ENCODE results near the gene ST8SIA6. TPM values are rescaled to one million over a fixed set of nuclear protein-coding genes. Genes with fewer than 3 reads are reported as not detected.

ST8SIA6 gene
- total RNA-seq, 2 donors from 2014 or later = 0.33 to 1.1 TPM

DNA sequence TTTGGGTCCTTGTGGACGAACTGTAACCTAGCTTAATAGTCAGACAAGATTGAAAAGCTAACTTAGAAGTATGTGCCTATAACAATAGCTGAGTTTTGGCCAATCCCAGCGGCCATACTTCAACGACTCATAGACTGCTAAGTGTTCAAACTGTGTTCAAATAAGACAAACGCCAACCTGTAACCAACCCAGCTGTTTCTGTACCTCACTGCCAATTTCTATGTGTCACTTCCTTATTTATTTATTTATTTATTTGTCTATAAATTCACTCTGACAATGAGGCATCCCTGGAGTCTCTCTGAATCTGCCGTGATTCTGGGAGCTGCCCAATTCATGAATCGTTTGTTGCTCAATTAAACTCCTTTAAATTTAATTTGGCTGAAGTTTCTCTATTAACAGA is 21.7 kb downstream of the ST8SIA6 start:
- Mint-ChIP-seq H3K4me3 (no peak overlapping the region), H3K27me3 (ENCODE audit: insufficient read depth) (peaks cover 17% of the 10 kb centered on the region), H3K4me1 (peaks cover 21% of the 10 kb centered on the region), H3K9me3 (peaks cover 10% of the 10 kb centered on the region), H3K27ac (no peak overlapping the region), H3K36me3 (ENCODE audit: low read depth) (no peaks in the 10 kb centered on the region)
- Histone ChIP-seq H3K9me3 (ENCODE audit: control insufficient read depth, low read length) (peaks cover 10% of the 10 kb centered on the region), H3K4me3 (ENCODE audit: low read length) (no peak overlapping the region), H3K4me1 (ENCODE audit: control insufficient read depth, insufficient read depth, low read length) (no peaks in the 10 kb centered on the region), H3K27me3 (ENCODE audit: control insufficient read depth, insufficient read depth, low read length, poor library complexity, severe bottlenecking) (no peaks in the 10 kb centered on the region), H3K9ac (ENCODE audit: extremely low read depth, low read length, poor library complexity, severe bottlenecking) (no peak overlapping the region), H3K36me3 (ENCODE audit: control insufficient read depth, insufficient read depth, low read length) (no peaks in the 10 kb centered on the region), H3K27ac (ENCODE audit: low read depth, low read length) (no peak overlapping the region)
- DNase-seq = no peak
- TF ChIP-seq, protein P1, sequence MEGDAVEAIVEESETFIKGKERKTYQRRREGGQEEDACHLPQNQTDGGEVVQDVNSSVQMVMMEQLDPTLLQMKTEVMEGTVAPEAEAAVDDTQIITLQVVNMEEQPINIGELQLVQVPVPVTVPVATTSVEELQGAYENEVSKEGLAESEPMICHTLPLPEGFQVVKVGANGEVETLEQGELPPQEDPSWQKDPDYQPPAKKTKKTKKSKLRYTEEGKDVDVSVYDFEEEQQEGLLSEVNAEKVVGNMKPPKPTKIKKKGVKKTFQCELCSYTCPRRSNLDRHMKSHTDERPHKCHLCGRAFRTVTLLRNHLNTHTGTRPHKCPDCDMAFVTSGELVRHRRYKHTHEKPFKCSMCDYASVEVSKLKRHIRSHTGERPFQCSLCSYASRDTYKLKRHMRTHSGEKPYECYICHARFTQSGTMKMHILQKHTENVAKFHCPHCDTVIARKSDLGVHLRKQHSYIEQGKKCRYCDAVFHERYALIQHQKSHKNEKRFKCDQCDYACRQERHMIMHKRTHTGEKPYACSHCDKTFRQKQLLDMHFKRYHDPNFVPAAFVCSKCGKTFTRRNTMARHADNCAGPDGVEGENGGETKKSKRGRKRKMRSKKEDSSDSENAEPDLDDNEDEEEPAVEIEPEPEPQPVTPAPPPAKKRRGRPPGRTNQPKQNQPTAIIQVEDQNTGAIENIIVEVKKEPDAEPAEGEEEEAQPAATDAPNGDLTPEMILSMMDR (conservative IDR thresholded peaks at IDR 0.05) = no peak
- WGBS, 2 experiments (ENCODE audit: insufficient coverage in 1 of 2, insufficient read length in 1 of 2) = 89 to 92% methylated on average over 5 to 6 of the region's 6 CpGs

DNA sequence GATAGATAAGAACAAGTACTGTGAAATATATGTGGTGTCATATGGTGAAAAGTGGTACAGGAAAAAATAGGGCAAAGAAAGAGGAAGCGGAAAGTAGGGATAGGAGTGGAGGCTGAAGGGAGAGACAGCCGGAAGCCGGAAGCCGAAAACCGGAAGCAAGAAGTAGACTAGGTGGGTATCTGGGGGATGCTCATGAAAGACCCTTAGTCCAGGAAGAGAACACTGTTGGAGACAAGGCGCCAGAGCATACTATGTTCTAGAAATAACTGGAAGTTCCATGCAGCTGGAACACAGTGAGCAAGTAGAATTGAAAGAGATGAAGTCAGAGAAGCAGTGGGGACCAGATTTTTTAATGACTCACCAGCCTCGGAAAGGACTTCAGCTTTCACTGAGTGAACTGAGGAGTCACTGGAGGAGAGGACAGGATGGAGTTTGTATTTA is 22.5 kb downstream of the ST8SIA6 start:
- no peaks in the 10 kb centered on the region for H3K4me1 ChIP-seq (ENCODE audit: control insufficient read depth, insufficient read depth, low read length)
- Mint-ChIP-seq H3K36me3 (ENCODE audit: low read depth) (no peaks in the 10 kb centered on the region), H3K4me3 (no peak overlapping the region), H3K27me3 (ENCODE audit: insufficient read depth) (peaks cover 15% of the 10 kb centered on the region), H3K9me3 (peaks cover 7% of the 10 kb centered on the region), H3K27ac (no peak overlapping the region), H3K4me1 (peaks cover 29% of the 10 kb centered on the region)
- DNase-seq = no peak
- H3K9ac ChIP-seq (ENCODE audit: extremely low read depth, low read length, poor library complexity, severe bottlenecking) = no peak overlapping the region
- H3K9me3 ChIP-seq (ENCODE audit: control insufficient read depth, low read length) = peaks cover 4% of the 10 kb centered on the region
- no peak overlapping the region for H3K4me3 ChIP-seq (ENCODE audit: low read length)
- no peaks in the 10 kb centered on the region for H3K36me3 ChIP-seq (ENCODE audit: control insufficient read depth, insufficient read depth, low read length)
- no peak overlapping the region for H3K27ac ChIP-seq (ENCODE audit: low read depth, low read length)
- H3K27me3 ChIP-seq (ENCODE audit: control insufficient read depth, insufficient read depth, low read length, poor library complexity, severe bottlenecking) = no peaks in the 10 kb centered on the region
- 87 to 96% methylated on average over 7 of the region's 7 CpGs for WGBS, 2 experiments (ENCODE audit: insufficient coverage in 1 of 2, insufficient read length in 1 of 2)
- TF ChIP-seq, protein P1 (conservative IDR thresholded peaks at IDR 0.05) = no peak

DNA sequence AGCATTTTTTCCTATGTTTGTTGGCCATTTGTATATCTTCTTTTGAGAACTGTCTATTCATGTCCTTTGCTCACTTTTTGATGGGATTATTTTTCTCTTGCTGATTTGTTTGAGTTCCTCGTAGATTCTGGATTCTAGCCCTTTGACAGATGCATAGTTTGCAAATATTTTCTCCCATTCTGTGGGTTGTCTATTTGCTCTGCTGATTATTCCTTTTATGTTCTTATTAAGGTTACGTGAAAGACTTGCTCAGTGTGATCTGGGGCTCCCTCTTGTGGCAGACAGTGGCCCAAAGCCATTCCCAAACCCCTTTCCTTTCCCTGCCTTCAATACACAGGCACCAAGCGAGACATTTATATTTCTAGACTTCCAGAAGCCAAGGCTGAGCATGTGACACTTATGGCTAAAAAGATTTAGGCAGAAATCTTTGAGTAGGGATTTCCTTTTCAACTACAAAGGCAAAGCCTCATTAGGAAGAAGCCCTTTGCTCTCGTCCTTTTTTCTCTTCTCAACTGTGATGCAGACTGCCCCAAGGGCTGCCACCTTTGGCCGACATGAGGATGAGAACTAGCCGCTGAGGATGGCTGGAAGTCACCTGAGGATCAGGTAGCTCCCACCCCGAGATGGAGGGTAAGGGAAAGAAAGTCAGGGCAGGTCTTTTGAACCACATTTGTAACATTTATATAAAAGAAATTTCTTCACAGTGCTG is 23.6 kb downstream of the ST8SIA6 start:
- TF ChIP-seq, protein P1 (conservative IDR thresholded peaks at IDR 0.05) = peak; percentile 97
- Mint-ChIP-seq H3K9me3 (peaks cover under 1% of the 10 kb centered on the region), H3K4me1 (peaks cover 32% of the 10 kb centered on the region), H3K4me3 (no peak overlapping the region), H3K27ac (no peak overlapping the region), H3K27me3 (ENCODE audit: insufficient read depth) (peaks cover 13% of the 10 kb centered on the region), H3K36me3 (ENCODE audit: low read depth) (no peaks in the 10 kb centered on the region)
- peak; percentile 91 for DNase-seq
- 38 to 44% methylated on average over 4 to 7 of the region's 7 CpGs for WGBS, 2 experiments (ENCODE audit: insufficient coverage in 1 of 2, insufficient read length in 1 of 2)
- Histone ChIP-seq H3K9ac (ENCODE audit: extremely low read depth, low read length, poor library complexity, severe bottlenecking) (no peak overlapping the region), H3K4me3 (ENCODE audit: low read length) (no peak overlapping the region), H3K9me3 (ENCODE audit: control insufficient read depth, low read length) (no peaks in the 10 kb centered on the region), H3K4me1 (ENCODE audit: control insufficient read depth, insufficient read depth, low read length) (no peaks in the 10 kb centered on the region), H3K27ac (ENCODE audit: low read depth, low read length) (no peak overlapping the region), H3K36me3 (ENCODE audit: control insufficient read depth, insufficient read depth, low read length) (no peaks in the 10 kb centered on the region), H3K27me3 (ENCODE audit: control insufficient read depth, insufficient read depth, low read length, poor library complexity, severe bottlenecking) (no peaks in the 10 kb centered on the region)
